HepG2 (cell line): ENCODE results near the gene TCF20. TPM values are rescaled to one million over a fixed set of nuclear protein-coding genes. Genes with fewer than 3 reads are reported as not detected.

Experiments
- ATAC-seq: fragments of 200-7000 bp; cut with Tn5 transposase; 3 replicates; pipeline ENCODE4 v1.9.1; 2020; ENCODE audit warnings: mild to moderate bottlenecking, moderate library complexity
- BruUV-seq: library from RNA; stranded (reverse); fragments of 400-500 nt; replicated peaks from 2 replicates; lab custom pipeline; 2021; lab: Mats Ljungman, UMichigan
- CTCF ChIA-PET: fragments of 300-600 bp; formaldehyde crosslinking; extraction: SDS; loops from one replicate; lab custom pipeline; 2021; ENCODE audit warnings: low total read pairs, inconsistent platforms, low intra/inter-chr PET ratio; lab: Yijun Ruan, JAX
- POLR2A ChIA-PET: fragments of 350-600 bp; sonication (Branson Sonifier 250); formaldehyde crosslinking; loops from one replicate; lab custom pipeline; 2020; ENCODE audit warnings: antibody characterized with exemption, inconsistent platforms; lab: Yijun Ruan, JAX
- DNase-seq: peaks from one replicate; pipeline ENCODE4 v3.0.0-alpha.2; 2015; ENCODE audit warnings: low spot score
- FAIRE-seq: peaks from 3 replicates; lab custom pipeline; 2011; peaks lifted over from hg19 to GRCh38; lab: Jason Lieb, UNC
- H2AFZ ChIP-seq: one replicate; pipeline ENCODE4 v1.6.1; 2011; ENCODE audit warnings: low read length, inconsistent platforms
- H3K27ac ChIP-seq: fragments of 300-600 bp; 3 replicates; pipeline ENCODE4 v1.8.0; 2011; ENCODE audit warnings: mixed run types, mild to moderate bottlenecking, mixed read lengths, low read length, inconsistent platforms; ENCODE audit not compliant: insufficient read depth; ENCODE audit errors: extremely low read length
- H3K27me3 ChIP-seq, 2 experiments: fragments of 200-600 bp in 1 of 2; 2 replicates in 1 of 2; 3 replicates in 1 of 2; pipeline versions ENCODE4 v1.6.0 to v1.8.0; 2011; ENCODE audit warnings: low read length in 2 of 2, mild to moderate bottlenecking in 2 of 2, moderate library complexity in 2 of 2, inconsistent platforms in 1 of 2; ENCODE audit not compliant: insufficient read depth in 2 of 2, control insufficient read depth in 1 of 2
- H3K36me3 ChIP-seq, 2 experiments: fragments of 200-600 bp in 1 of 2; replicated peaks in 1 of 2; 2 replicates in 1 of 2; 3 replicates in 1 of 2; pipeline versions ENCODE4 v1.5.1 to v1.8.0; 2011; ENCODE audit warnings: low read length in 2 of 2, inconsistent platforms in 1 of 2; ENCODE audit not compliant: insufficient read depth in 2 of 2, control insufficient read depth in 1 of 2
- H3K4me1 ChIP-seq: 2 replicates; pipeline ENCODE4 v1.5.1; 2012; ENCODE audit warnings: low read length, inconsistent platforms; ENCODE audit not compliant: insufficient read depth
- H3K4me2 ChIP-seq: 2 replicates; pipeline ENCODE4 v1.6.0; 2011; ENCODE audit warnings: low read depth, low read length, inconsistent platforms
- H3K4me3 ChIP-seq, 3 experiments: fragments of 200-600 bp in 1 of 3; sonication (generic), shearing (Covaris generic) in 1 of 3; replicated peaks in 1 of 3; 2 replicates each; pipeline ENCODE4 v1.5.1; 2011 to 2016; ENCODE audit warnings: low read length in 3 of 3, inconsistent platforms in 2 of 3, low read depth in 2 of 3, mild to moderate bottlenecking in 2 of 3, control low read depth in 1 of 3, mixed read lengths in 1 of 3; ENCODE audit not compliant: insufficient read depth in 1 of 3
- H3K79me2 ChIP-seq: one replicate; pipeline ENCODE4 v1.6.1; 2011; ENCODE audit warnings: low read length, inconsistent platforms; ENCODE audit not compliant: insufficient read depth
- H3K9ac ChIP-seq: 2 replicates; pipeline ENCODE4 v1.6.0; 2011; ENCODE audit warnings: mild to moderate bottlenecking, low read depth, low read length, inconsistent platforms; ENCODE audit not compliant: insufficient read depth
- H3K9me3 ChIP-seq: 2 replicates; pipeline ENCODE4 v1.5.1; 2012; ENCODE audit warnings: mild to moderate bottlenecking, low read length
- H4K20me1 ChIP-seq: 2 replicates; pipeline ENCODE4 v1.6.0; 2011; ENCODE audit warnings: inconsistent platforms, mild to moderate bottlenecking, low read length, moderate library complexity; ENCODE audit not compliant: insufficient read depth
- CBX5 ChIP-seq: sonication (generic); formaldehyde crosslinking; IDR thresholded peaks from 2 replicates; pipeline ENCODE4 v1.4.0; 2020; ENCODE audit warnings: missing genetic modification reagents, borderline replicate concordance
- CSRNP1 ChIP-seq: sonication (generic); formaldehyde crosslinking; IDR thresholded peaks from 2 replicates; pipeline ENCODE4 v1.8.1; 2023; ENCODE audit warnings: mild to moderate bottlenecking, missing genetic modification reagents
- FOXA1 ChIP-seq, 2 experiments: fragments of 450-650 bp in 1 of 2; sonication (generic) in 1 of 2; formaldehyde crosslinking in 1 of 2; IDR thresholded peaks; 2 replicates each; pipeline versions ENCODE4 v1.4.0 to v1.6.1; 2016 to 2020; ENCODE audit warnings: missing genetic modification reagents in 1 of 2
- HMGA1 ChIP-seq: sonication (generic); formaldehyde crosslinking; conservative IDR thresholded peaks from 2 replicates; pipeline ENCODE4 v1.4.0; 2020; ENCODE audit warnings: missing genetic modification reagents
- IRX3 ChIP-seq: sonication (generic); formaldehyde crosslinking; IDR thresholded peaks from 2 replicates; pipeline ENCODE4 v1.8.1; 2023; ENCODE audit warnings: mild to moderate bottlenecking, low read depth, missing genetic modification reagents, borderline replicate concordance
- ZBTB7A ChIP-seq: sonication (generic); formaldehyde crosslinking; IDR thresholded peaks from 2 replicates; pipeline ENCODE4 v1.8.0; 2022; ENCODE audit warnings: mild to moderate bottlenecking, missing genetic modification reagents
- ZNF343 ChIP-seq: sonication (generic); formaldehyde crosslinking; IDR thresholded peaks from 2 replicates; pipeline ENCODE4 v1.4.0; 2020; ENCODE audit warnings: mild to moderate bottlenecking, missing genetic modification reagents
- WGBS: methylation state at CpG from one replicate; pipeline ENCODE4 v1.1.6; 2017; ENCODE audit warnings: low lambda C conversion rate; 5-methylcytosine and 5-hydroxymethylcytosine counted together
- in situ Hi-C: cut with HindIII; loops from 2 replicates; pipeline ENCODE4 v1.10.0; 2017; ENCODE audit warnings: low pct_unique_long_range_greater_than_20kb; ENCODE audit not compliant: extremely low pct_ligation_motif_present
- intact Hi-C: fragments of 100-400 bp; cut with micrococcal nuclease; formaldehyde crosslinking; loops from one replicate; pipeline ENCODE4 v1.10.0; 2022; ENCODE audit not compliant: unreplicated experiment
- polyA plus RNA-seq, 8 experiments: library from polyadenylated mRNA; depleted of rRNA in 3 of 8; stranded (reverse) in 7 of 8; unstranded in 1 of 8; fragments of >200 nt; fragmentation: Illumina TruSeq in 4 of 8; extraction: Trizol in 4 of 8; gene quantifications; 2 replicates each; pipeline versions ENCODE4 v1.2.1 to v1.2.3, GENCODE V29; 2011 to 2016; ENCODE audit warnings: low read depth in 4 of 8, missing spikeins in 1 of 8, mixed read lengths in 1 of 8; ENCODE audit not compliant: insufficient read depth in 1 of 8
- total RNA-seq, 5 experiments: library from RNA; depleted of rRNA; stranded (reverse); fragments of >200 nt; fragmentation: Illumina TruSeq; extraction: Trizol; gene quantifications; 2 replicates each; pipeline ENCODE4 v1.2.3, GENCODE V29; 2016; ENCODE audit warnings: low read depth in 1 of 5
- TF ChIP-seq, protein P1 (sequence below): sonication (generic); formaldehyde crosslinking; IDR thresholded peaks from 2 replicates; pipeline ENCODE4 v1.5.0; 2020; ENCODE audit warnings: missing genetic modification reagents

TCF20 gene
- total and polyA plus RNA-seq, 2 of the 13 experiments (the other 11 are each of a cell fraction or from before 2014, with no cell fraction given): 12.8 to 23.7 TPM

- Histone ChIP-seq H3K4me3 (no peak overlapping the region), H2AFZ (no peak overlapping the region), H3K27ac (no peak overlapping the region), H3K79me2 (no peaks in the 10 kb centered on the region), H3K36me3 (no peaks in the 10 kb centered on the region), H3K27me3 (peaks cover 8 to 36% of the 10 kb centered on the region in 2 experiments), H4K20me1 (no peaks in the 10 kb centered on the region; the same call in 1 of the 2 replicates), H3K4me1 (peaks cover 19% of the 10 kb centered on the region), H3K9ac (no peak overlapping the region)
- WGBS: 82% methylated on average over 17 of the region's 36 CpGs
- intact Hi-C loops: no loop called here
- POLR2A ChIA-PET: no interaction called here
- CTCF ChIA-PET: no interaction called here
- in situ Hi-C loops: no loop called here
- ATAC-seq (no peak), FAIRE-seq (no peak)
- TF ChIP-seq HMGA1 (CRISPR knock-in tag) (no peak), CSRNP1 (CRISPR knock-in tag) (no peak), CBX5 (CRISPR knock-in tag) (no peak), FOXA1 (IDR thresholded peaks at IDR 0.05) (no peak), FOXA1 (CRISPR knock-in tag; IDR thresholded peaks at IDR 0.05) (no peak), ZNF343 (CRISPR knock-in tag) (no peak), ZBTB7A (CRISPR knock-in tag) (no peak), IRX3 (CRISPR knock-in tag) (no peak)
- TF ChIP-seq, protein P1, sequence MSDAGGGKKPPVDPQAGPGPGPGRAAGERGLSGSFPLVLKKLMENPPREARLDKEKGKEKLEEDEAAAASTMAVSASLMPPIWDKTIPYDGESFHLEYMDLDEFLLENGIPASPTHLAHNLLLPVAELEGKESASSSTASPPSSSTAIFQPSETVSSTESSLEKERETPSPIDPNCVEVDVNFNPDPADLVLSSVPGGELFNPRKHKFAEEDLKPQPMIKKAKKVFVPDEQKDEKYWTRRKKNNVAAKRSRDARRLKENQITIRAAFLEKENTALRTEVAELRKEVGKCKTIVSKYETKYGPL (CRISPR knock-in tag): no peak
- TF ChIP-seq, all 625 proteins: peak for 0
- DNase-seq: no peak
- no peaks in the 10 kb centered on the region for H3K9me3 ChIP-seq
- H3K4me2 ChIP-seq: no peak overlapping the region
- BruUV-seq: no TSS peak
Measured at GRCh38 chr22:42289671-42290541, 19.5 kb upstream of the TCF20 start.
